Endothelial cell of hepatic sinusoid (primary cell): ENCODE measurements around the gene FAM118A.
"Not testable (repeated sequence)": the region's sequence is repeated elsewhere in the genome, so short reads cannot be mapped to it uniquely, and the experiment has no call there.

ENCODE experiments used
- in situ Hi-C: cut with HindIII; loops from 2 replicates; pipeline ENCODE4 v1.10.0; 2017; ENCODE audit warnings: low sequenced_read_pairs

The FAM118A gene

GRCh38 chr22:45309422-45310227 is at the start of gene FAM118A:
TSS of gene FAM118A (plus strand) at chr22:45309934. CDS start at chr22:45322380, 12,446 bp downstream.
- in situ Hi-C loops, result no loop called here

GRCh38 chr22:45260395-45260759 is 49.4 kb upstream of the FAM118A start:
- in situ Hi-C loops, result not testable (repeated sequence)

DNA sequence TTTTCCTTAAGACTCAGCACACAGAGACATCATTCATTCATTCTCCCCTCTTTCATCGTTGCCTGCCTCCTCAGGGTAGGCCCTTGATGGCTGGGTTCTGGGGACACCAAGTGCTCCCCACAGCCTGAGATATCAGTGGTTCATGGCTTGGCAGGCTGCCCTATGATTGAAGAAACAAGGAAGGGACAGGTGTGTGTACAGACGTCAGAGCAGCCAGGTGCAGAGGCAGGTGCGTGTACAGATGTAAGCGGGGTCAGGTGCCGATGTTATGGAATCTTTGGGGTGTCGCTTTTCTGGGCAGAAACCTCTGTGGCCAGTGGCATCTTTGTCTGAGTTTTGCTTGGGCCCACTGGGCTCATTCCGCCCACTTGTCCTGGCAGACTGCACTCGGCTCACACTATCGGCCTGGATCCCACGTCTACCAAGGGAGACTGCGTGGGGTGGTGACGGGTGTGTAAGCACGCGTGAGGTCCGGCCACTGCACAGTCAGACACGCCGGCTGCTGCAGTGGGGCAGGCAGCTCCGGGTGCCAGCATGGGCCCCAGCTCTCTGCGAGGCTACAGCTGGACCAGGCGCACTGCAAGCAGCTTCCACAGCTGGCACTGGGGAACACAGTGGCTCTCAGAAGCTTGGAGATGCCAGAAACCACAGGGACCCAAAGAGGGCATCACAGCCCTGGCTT is 48.2 kb upstream of the FAM118A start:
- in situ Hi-C loops, result no loop called here

DNA sequence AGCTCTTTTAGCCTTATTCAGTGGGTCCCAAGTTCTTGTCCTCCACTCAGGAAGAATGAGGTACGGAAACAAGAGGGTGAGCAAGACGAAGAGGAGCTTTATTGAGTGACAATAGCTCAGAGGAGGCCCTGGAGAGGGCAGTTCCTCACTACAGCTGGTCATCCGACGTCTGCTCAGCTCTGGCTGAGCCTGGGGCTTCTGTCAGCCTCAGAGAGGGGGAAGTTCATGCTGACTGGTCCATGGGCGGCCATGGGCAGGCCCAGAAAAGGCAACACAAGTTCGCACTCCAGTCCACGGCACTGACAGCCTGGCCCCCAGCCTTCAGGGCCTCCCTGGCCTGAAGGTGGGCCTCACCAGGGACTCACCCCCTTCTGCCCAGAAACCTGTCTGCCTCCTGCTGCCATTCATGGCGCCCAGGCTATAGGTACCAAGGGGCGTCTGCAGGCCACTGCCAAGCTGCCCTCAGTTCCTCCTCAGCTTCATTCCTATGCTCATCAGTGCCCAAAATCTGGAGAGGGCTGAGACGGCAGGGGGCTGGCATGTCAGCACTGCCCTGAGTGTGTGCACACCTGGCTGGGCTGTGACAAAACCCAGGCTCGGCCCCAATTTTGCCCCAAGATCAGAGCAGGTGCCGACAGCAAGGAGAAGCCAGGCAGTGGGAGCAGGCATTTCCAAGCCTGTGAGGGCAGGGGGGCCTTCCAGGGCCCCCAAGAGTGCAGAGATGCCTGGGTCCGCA is 47.4 kb upstream of the FAM118A start:
- in situ Hi-C loops, result no loop called here

DNA sequence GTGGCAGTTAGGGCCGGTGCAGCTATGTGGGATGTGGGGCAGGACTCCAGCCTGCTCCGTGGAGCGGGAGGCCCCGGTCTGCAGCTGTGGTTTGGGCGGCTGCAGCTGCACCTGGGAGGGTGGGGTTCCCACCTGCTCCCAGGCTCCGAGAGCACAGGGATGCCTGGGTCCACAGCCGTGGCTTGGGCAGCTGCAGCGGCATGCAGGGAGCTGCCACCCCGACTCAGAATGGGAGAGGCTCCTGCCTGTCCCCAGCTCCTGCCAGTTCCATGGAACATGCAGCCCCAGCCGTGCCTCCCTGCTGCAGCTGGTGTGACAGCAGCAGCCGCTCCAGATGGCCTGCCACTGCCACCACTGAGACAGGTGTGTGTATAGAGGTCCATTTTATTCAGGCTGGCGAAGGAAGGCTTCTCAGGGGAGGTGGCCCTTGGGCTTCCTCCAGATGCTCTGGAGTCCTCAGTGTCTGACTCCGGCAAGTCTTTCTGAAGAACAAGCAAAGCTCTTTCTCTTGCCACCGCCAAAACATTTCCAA is 46.7 kb upstream of the FAM118A start:
- in situ Hi-C loops, result no loop called here

GRCh38 chr22:45263463-45264269 is 46.1 kb upstream of the FAM118A start:
- in situ Hi-C loops, result no loop called here

DNA sequence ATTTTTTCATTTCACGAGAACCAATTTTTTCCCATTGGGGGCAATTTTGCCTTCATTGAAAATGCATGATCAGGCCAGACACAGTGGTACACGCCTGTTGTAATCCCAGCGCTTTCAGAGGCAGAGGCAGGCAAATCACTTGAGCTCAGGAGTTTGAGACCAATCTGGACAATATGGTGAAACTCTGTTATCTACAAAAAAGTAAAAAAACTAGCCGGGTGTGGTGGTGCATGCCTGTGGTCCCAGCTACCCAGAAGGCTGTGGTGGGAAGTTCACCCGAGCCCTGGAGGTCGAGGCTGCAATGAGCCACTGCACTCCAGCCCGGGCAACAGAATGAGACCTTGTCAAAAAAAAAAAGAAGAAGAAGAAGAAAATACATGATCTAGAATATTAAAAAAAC is 44.2 kb upstream of the FAM118A start:
- in situ Hi-C loops, result no loop called here

DNA sequence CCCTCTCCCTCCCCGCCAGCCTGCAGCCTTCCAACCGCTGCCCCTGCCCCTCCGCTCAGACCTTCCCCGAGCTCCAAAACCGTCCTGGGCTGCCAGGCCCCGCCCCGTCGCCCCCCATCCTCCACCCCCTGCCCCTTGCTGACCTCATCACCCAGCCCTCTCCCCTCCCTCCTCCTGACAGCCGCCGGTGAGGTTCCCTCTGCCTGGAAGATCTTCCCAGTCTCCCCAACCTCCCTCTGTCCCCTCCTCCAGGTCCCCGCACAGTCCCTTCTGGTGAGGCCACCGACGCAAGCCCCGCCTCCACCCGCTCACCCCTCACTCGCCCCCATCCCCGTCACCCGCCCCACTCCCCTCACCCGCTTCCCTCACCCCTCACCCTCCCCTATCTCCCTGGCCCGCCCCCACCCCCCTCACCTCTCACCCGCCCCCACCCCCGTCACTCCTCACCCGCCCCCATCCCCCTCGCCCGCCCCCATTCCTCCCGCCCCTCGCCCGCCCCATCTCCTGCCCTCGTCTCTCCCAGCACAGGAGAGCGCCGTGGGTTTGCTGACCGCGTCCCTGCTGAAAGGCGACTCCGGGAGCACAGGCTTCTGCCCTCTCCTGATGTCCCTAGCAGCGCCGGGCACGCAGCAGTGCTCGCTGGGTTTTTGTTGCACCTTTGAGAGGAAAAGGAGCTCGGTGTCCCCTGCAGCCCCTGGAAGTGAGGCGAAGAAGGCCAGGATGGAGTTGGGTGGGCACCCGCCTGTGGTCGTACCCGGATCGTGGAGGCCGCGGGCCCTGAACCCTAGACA is 41.4 kb upstream of the FAM118A start:
- in situ Hi-C loops, result no loop called here

DNA sequence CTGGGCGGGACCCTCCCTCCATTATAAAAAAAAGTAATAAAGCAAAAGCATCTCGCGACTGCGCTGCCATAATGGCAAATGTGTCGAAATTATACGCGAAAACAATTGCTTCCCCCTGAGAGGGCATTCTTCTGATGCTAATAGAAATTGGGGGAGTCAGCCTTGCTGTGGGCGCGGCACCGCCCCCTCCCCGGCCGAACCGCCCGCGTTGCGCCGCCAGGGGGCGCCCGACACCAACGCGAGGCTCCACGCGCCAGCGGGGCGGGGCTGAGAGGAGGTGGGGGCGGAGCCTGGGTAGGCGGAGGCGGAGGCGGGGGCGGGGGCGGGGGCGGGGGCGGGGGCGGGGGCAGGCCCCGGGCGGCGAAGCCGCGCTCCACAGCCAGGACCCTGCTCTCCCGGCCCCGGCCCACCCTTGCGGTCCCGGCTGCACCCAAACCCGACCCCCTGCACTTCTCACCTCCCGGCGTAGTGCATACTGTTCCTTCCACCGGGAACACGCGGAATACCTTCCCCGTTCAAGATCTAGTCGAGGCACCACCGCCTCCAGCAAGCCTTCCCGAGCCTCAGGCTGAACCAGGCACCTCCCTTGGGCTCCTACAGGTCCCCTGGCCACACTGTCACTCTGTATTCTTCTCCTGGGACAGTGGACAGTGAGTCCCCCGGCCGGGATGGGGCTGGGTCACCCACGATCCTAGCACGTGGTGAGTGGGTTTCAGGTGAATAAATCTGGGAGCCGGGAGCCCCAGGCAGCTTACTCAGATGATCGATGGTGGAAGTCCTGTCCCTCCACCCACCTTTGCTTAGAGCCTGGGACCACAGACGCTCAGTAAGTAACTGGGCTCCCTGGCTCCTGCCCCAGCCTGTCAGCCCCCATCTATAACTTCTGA is 40.5 kb upstream of the FAM118A start:
- in situ Hi-C loops, result no loop called here

DNA sequence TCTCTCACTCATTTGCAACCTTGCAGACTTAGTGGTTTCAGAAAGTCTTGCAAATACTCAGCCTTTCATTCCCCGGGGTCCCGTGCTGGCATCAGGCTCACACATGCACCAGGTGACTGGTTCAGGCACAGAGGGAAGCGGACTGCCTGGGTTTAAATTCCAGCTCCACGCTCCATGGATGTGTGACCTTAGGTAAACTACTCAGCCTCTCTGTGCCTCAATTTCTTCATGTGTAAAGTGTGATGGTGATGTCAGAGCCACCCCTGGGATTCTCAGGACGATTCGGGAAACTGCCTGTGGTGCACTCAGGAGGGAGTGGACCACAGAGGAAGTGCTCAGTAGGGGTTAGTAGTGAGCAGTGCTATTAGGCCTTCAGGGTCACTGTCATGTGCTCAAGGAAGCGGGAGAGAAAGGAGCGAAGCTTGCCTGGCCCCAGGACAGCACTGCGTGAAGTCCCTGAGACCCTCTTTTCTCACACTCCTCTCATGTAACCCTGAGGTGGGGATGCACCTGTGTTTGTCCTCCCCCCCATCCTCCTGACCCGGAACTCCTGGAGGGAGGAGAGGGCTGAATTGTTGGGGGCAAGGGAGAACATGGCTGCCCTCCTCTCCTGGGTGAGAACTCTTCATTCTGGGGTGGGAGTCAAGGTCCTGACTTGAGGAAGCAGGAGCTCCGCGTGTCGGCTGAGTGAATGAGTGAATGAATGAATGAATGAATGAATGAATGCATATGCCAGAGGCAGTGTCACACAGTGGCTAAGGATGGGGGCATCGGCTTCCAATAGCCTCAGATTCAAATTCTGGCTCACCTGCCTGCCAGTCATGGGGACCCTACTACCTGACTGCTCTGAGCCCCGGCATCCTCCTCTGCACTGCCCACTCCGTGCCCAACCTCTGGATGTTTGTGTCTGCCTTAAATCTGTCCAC is 39.4 kb upstream of the FAM118A start:
- in situ Hi-C loops, result loop anchor here (5.0 kb wide), 1 partner anchor 282 kb away; no protein-coding TSS in a partner anchor

DNA sequence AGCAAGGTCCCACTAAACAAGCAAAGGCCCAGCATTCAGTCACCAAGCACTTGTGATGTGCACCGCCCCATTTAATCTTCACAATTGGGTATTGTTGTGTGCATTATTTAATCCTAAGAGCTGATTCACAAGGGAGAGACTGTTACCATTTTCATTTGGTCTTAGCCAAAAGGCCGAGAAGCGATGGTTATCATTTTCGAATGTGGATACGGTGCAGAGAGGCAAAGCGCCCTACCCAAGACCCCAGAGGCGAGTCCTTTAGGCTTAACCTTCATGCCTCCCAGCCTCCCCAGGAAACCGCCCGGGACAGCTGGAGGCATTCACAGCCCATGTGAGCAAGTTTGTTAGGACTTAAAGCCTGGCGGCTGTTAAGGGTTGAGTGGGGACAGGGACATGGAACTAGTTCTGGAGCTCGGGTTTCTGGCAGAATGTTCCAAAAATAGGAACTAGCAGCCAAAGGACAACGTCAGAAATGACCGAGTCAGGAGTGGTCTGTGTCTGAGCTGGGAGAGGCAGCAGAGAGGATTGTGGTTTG is 38.0 kb upstream of the FAM118A start:
- in situ Hi-C loops, result loop anchor here (5.0 kb wide), 1 partner anchor 281 kb away; no protein-coding TSS in a partner anchor

DNA sequence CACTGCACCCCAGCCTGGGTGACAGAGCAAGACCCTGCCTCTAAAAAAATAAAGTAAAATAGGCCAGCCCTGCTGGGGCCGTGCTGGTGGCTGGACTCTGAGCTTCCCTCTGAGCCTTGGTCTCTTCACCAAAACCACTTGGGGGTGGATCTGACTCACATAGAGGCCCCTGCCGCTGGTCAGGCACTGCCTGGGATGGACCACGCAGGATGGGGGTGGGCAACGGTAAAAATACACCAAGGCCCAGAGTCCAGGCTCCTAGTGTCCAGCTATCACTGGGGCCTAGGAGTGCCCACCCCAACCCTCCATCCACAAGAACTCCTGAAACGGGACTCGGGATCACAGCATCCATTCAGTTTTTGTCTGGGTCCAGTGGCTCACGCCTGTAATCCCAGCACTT is 37.2 kb upstream of the FAM118A start:
- in situ Hi-C loops, result loop anchor here (5.0 kb wide), 1 partner anchor 280 kb away; no protein-coding TSS in a partner anchor

- in situ Hi-C loops, result loop anchor here (5.0 kb wide), 1 partner anchor 279 kb away; no protein-coding TSS in a partner anchor
Observed at GRCh38 chr22:45273452-45274075, 36.2 kb upstream of the FAM118A start.

GRCh38 chr22:45276507-45277105 is 33.1 kb upstream of the FAM118A start:
- in situ Hi-C loops, result loop anchor here (5.0 kb wide), 3 partner anchors 61 to 201 kb away; no protein-coding TSS in a partner anchor

GRCh38 chr22:45277720-45278119 is 32.0 kb upstream of the FAM118A start:
- in situ Hi-C loops, result loop anchor here (5.0 kb wide), 3 partner anchors 60 to 200 kb away; no protein-coding TSS in a partner anchor

- in situ Hi-C loops, result loop anchor here (5.0 kb wide), 3 partner anchors 59 to 199 kb away; no protein-coding TSS in a partner anchor
Observed at GRCh38 chr22:45278125-45278524, 31.6 kb upstream of the FAM118A start.
